Omental fat pad (tissue), 4 donors: Measurements from ENCODE around the gene REXO5. TPM values are rescaled to one million over a fixed set of nuclear protein-coding genes. Genes with fewer than 3 reads are reported as not detected.

Experiments
- ATAC-seq: fragments of 150-250 bp; one replicate; pipeline ENCODE4 v1.9.1; 2016; ENCODE audit warnings: mild to moderate bottlenecking, moderate library complexity; ENCODE audit not compliant: low FRiP score
- DNase-seq: peaks from one replicate; pipeline ENCODE4 v3.0.0-alpha.2; 2019; ENCODE audit warnings: low spot score
- CTCF ChIP-seq, 3 donors: fragments of 450-650 bp; IDR thresholded peaks; one replicate each; pipeline ENCODE4 v1.5.1; 2016 to 2017; ENCODE audit warnings: antibody characterized with exemption in 3 of 3, mild to moderate bottlenecking in 3 of 3, moderate library complexity in 2 of 3
- total RNA-seq, 4 donors: library from RNA; depleted of rRNA; stranded (reverse); fragments of >200 nt; gene quantifications; one replicate each; pipeline ENCODE4 v1.1.0, GENCODE V29; 2016

REXO5 gene
- total RNA-seq, 4 donors from 2014 or later, result 1.7 to 4.6 (median 3.0) TPM

GRCh38 chr16:20866145-20866772 is 59.9 kb downstream of the REXO5 start:
- peak; percentile 89 for ATAC-seq

DNA sequence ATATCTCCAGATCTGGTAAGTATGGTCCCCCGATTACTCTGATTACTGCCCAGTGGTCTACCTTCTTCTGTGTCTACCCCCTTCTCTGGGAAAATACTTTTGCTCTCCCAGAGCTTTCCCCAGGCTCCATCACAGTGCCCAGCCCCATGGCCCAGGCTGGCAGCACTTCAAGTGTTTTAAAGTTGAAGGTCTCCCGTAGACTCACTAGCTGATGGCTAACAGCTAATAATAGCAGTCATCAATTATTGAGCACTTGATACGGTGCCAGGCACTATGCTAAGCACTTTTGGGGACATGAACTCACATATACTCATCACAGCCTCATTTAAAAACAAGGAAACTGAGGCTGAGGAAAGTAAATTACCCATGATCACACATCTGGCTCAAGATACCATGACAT is 60.5 kb downstream of the REXO5 start:
- DNase-seq, result no peak
- no peak for TF ChIP-seq CTCF (IDR thresholded peaks at IDR 0.05)
- ATAC-seq, result no peak

More at GRCh38 chr16:20866145-20866772, 59.9 kb downstream of the REXO5 start:
- TF ChIP-seq CTCF (IDR thresholded peaks at IDR 0.05), result no peak
- DNase-seq, result peak; percentile 48

GRCh38 chr16:20867585-20867984 is 61.3 kb downstream of the REXO5 start:
- DNase-seq (no peak), ATAC-seq (no peak)
- no peak for TF ChIP-seq CTCF (IDR thresholded peaks at IDR 0.05)

- DNase-seq (no peak), ATAC-seq (peak; percentile 67)
- no peak for TF ChIP-seq CTCF (IDR thresholded peaks at IDR 0.05)
These were observed 62.6 kb downstream of the REXO5 start for GRCh38 chr16:20868890-20869289.

- no peak for TF ChIP-seq CTCF (IDR thresholded peaks at IDR 0.05)
- ATAC-seq (no peak), DNase-seq (no peak)
These were observed 63.9 kb downstream of the REXO5 start for GRCh38 chr16:20870122-20870820.

DNA sequence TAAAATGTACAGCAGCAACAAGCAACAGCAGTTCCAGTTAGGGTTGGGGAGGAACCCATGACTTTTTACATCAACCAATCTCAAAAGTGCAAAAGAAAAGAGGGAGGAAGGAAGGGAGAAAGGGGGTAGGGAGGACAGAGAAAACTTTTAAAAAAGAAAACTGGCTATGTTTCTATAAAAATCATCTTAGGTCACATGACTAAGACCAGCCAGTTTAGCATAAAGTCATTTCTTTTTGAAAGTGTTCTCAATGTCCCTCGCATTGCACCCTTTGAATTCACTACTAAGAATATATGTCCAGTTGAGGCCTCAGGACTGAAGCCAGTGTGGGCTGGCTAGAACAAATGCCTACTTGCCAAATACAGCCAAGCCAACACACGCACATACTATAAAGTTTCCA is 64.9 kb downstream of the REXO5 start:
- TF ChIP-seq CTCF (IDR thresholded peaks at IDR 0.05), result no peak
- ATAC-seq (no peak), DNase-seq (no peak)
